Activated CD4-positive, alpha-beta T cell treated with anti-CD3 and anti-CD28 coated beads, Interleukin-2, amount 10 ng/mL, durations not matched to agents 7 days and 5 days (primary cell): Measurements from ENCODE around the gene TEX261. TPM values are rescaled to one million over a fixed set of nuclear protein-coding genes. Genes with fewer than 3 reads are reported as not detected.
"Not testable (repeated sequence)": the region's sequence is repeated elsewhere in the genome, so short reads cannot be mapped to it uniquely, and the experiment has no call there.

Experiments used
- CTCF ChIA-PET: fragments of 350-600 bp; sonication (Branson Sonifier 250); formaldehyde crosslinking; loops from one replicate; lab custom pipeline; 2021; ENCODE audit warnings: antibody characterized with exemption; lab: Charles Lee
- POLR2A ChIA-PET: fragments of 350-600 bp; sonication (Branson Sonifier 250); formaldehyde crosslinking; loops from one replicate; lab custom pipeline; 2021; ENCODE audit warnings: antibody characterized with exemption; lab: Charles Lee
- DNase-seq: peaks from one replicate; pipeline ENCODE4 v3.0.0-alpha.2; 2020
- H3K27ac Mint-ChIP-seq: one replicate; pipeline ENCODE4 v1.8.0; 2021; ENCODE audit warnings: mild to moderate bottlenecking, moderate library complexity, mixed read lengths
- H3K27me3 Mint-ChIP-seq: one replicate; pipeline ENCODE4 v1.8.0; 2021; ENCODE audit warnings: mixed read lengths
- H3K36me3 Mint-ChIP-seq: one replicate; pipeline ENCODE4 v1.8.0; 2021; ENCODE audit warnings: low read depth, mixed read lengths
- H3K4me1 Mint-ChIP-seq: one replicate; pipeline ENCODE4 v1.8.0; 2021; ENCODE audit warnings: mixed read lengths
- H3K4me3 Mint-ChIP-seq: one replicate; pipeline ENCODE4 v1.8.0; 2021; ENCODE audit warnings: mild to moderate bottlenecking, moderate library complexity, mixed read lengths
- H3K9me3 Mint-ChIP-seq: one replicate; pipeline ENCODE4 v1.8.0; 2021; ENCODE audit warnings: mixed read lengths
- total RNA-seq, 2 experiments: library from RNA; stranded (reverse); gene quantifications; one replicate each; pipeline ENCODE4 v1.2.3, GENCODE V29; 2021

The TEX261 gene
- total RNA-seq, 2 experiments from 2014 or later = 58.2 to 69.0 TPM

GRCh38 chr2:71005271-71006202 lies 10.9 kb upstream of the TEX261 start:
- H3K27me3 Mint-ChIP-seq = no peaks in the 10 kb centered on the region
- H3K9me3 Mint-ChIP-seq = no peaks in the 10 kb centered on the region
- no peaks in the 10 kb centered on the region for H3K36me3 Mint-ChIP-seq
- H3K4me1 Mint-ChIP-seq = peaks cover 11% of the 10 kb centered on the region
- no peak for DNase-seq
- H3K27ac Mint-ChIP-seq = no peak overlapping the region
- POLR2A ChIA-PET = no interaction called here
- CTCF ChIA-PET = interaction anchor here (0.5 to 1.2 kb wide), 2 partner anchors 39 to 1452 kb away, joined by 3 to 4 read pairs; no protein-coding TSS in a partner anchor
- H3K4me3 Mint-ChIP-seq = no peak overlapping the region

- Mint-ChIP-seq H3K36me3 (no peaks in the 10 kb centered on the region), H3K27ac (no peak overlapping the region), H3K4me3 (no peak overlapping the region), H3K4me1 (peaks cover 17% of the 10 kb centered on the region), H3K9me3 (no peaks in the 10 kb centered on the region), H3K27me3 (no peaks in the 10 kb centered on the region)
- DNase-seq = no peak
- POLR2A ChIA-PET = no interaction called here
- CTCF ChIA-PET = interaction anchor here (0.5 to 1.2 kb wide), 2 partner anchors 38 to 1451 kb away, joined by 3 to 4 read pairs; no protein-coding TSS in a partner anchor
Observed at GRCh38 chr2:71004857-71005256, 10.2 kb upstream of the TEX261 start.

DNA sequence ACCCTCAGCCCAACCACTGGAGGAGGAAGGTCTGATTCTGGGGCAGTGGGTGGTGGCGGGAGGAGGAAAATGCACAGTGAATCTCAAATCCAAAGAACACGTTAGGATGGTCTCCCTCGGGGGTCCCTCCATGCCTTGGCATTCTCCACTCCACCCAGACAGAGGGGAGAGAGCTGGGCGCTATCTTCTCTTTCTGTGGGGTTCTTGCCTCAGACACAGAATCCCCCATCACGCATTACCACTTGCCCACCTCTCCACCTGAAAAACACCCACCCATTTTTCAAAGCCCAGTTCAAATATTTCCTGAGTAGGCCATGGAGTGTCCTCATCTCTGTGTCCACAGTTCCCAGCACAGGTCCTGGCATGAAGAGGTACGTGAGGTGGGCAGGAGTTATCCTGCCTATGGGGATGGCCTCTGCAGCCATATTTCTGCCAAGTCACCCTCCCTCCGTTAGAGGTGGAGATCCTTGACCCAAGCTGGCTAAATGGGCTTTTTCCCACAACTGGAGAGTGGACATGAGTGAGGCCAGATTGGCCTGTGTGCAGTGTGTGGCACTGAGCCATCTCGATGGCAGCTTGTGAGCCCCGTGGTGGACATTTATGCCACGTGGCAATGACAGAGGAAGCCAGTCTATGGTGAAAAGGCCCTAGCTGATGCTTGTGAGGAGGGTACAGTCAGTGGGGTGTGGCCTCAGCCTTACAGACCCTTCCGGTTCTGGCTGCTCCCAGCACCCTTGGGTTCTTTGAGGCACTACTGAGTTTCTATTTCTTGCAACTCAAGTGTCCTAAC lies 9.5 kb upstream of the TEX261 start:
- ChIA-PET POLR2A (no interaction called here), CTCF (interaction anchor here (1.2 kb wide), 1 partner anchor 37 kb away, joined by 4 read pairs; no protein-coding TSS in a partner anchor)
- Mint-ChIP-seq H3K27me3 (no peaks in the 10 kb centered on the region), H3K36me3 (no peaks in the 10 kb centered on the region), H3K4me1 (peaks cover 23% of the 10 kb centered on the region), H3K27ac (no peak overlapping the region), H3K9me3 (no peaks in the 10 kb centered on the region), H3K4me3 (no peak overlapping the region)
- no peak for DNase-seq

DNA sequence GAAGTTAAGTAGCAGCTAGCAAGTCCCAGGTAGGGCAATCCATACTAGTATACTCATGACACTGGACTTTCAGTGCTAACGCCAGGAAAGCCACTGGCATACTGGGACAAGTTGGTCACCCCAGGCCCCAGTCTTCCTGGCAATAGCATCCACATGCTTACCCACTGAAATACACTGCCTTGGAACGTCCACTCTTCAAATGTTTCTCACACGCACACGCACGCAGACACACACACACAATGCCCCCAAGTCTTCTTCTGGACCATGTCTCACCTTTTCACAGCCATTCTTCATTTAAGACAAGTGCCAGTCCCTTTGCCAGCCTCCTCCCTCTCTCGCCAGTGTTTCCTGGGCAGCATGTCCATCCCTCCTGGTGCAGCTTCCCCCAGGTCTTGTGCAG lies 8.7 kb upstream of the TEX261 start:
- Mint-ChIP-seq H3K27ac (no peak overlapping the region), H3K36me3 (no peaks in the 10 kb centered on the region), H3K4me3 (no peak overlapping the region), H3K4me1 (peaks cover 30% of the 10 kb centered on the region), H3K9me3 (no peaks in the 10 kb centered on the region), H3K27me3 (no peaks in the 10 kb centered on the region)
- DNase-seq = no peak
- ChIA-PET CTCF (interaction anchor here (1.8 kb wide), 1 partner anchor 38 kb away, joined by 4 read pairs; no protein-coding TSS in a partner anchor), POLR2A (no interaction called here)

- Mint-ChIP-seq H3K27ac (no peak overlapping the region), H3K36me3 (no peaks in the 10 kb centered on the region), H3K27me3 (no peaks in the 10 kb centered on the region), H3K9me3 (no peaks in the 10 kb centered on the region), H3K4me3 (no peak overlapping the region), H3K4me1 (peaks cover 30% of the 10 kb centered on the region)
- no peak for DNase-seq
- ChIA-PET POLR2A (interaction anchor here (1.8 kb wide), 1 partner anchor 17 kb away, joined by 5 read pairs; no protein-coding TSS in a partner anchor), CTCF (interaction anchor here (0.7 to 2.2 kb wide), 11 partner anchors 9 to 242 kb away, joined by 3 to 16 read pairs (median 3); no protein-coding TSS in a partner anchor)
Observed at GRCh38 chr2:71001981-71002570, 7.4 kb upstream of the TEX261 start.

DNA sequence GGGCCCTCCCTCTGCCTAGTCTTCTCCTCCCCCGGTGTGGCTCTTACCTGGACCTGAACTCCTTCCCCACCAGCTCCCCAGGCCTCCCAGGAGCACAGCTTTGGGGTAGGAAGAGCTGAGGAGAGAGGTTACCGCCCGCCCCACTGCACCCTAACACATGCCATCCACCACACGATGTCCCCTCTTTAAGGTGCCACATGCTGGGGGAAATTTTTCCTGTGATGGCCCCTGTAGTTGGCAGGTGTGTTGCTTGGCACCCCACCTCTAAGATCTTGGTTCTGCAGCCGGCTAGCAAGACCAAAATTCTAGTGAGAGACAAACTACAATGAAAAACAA lies 6.9 kb upstream of the TEX261 start:
- H3K27ac Mint-ChIP-seq = peak overlapping the region; percentile 13
- ChIA-PET CTCF (interaction anchor here (0.6 to 2.2 kb wide), 17 partner anchors 9 to 554 kb away, joined by 3 to 16 read pairs (median 3); partner anchors contain the start of gene PAIP2B), POLR2A (interaction anchor here (1.8 kb wide), 1 partner anchor 17 kb away, joined by 5 read pairs; no protein-coding TSS in a partner anchor)
- H3K27me3 Mint-ChIP-seq = no peaks in the 10 kb centered on the region
- no peaks in the 10 kb centered on the region for H3K9me3 Mint-ChIP-seq
- no peak for DNase-seq
- H3K4me3 Mint-ChIP-seq = no peak overlapping the region
- H3K4me1 Mint-ChIP-seq = peaks cover 30% of the 10 kb centered on the region
- H3K36me3 Mint-ChIP-seq = no peaks in the 10 kb centered on the region

DNA sequence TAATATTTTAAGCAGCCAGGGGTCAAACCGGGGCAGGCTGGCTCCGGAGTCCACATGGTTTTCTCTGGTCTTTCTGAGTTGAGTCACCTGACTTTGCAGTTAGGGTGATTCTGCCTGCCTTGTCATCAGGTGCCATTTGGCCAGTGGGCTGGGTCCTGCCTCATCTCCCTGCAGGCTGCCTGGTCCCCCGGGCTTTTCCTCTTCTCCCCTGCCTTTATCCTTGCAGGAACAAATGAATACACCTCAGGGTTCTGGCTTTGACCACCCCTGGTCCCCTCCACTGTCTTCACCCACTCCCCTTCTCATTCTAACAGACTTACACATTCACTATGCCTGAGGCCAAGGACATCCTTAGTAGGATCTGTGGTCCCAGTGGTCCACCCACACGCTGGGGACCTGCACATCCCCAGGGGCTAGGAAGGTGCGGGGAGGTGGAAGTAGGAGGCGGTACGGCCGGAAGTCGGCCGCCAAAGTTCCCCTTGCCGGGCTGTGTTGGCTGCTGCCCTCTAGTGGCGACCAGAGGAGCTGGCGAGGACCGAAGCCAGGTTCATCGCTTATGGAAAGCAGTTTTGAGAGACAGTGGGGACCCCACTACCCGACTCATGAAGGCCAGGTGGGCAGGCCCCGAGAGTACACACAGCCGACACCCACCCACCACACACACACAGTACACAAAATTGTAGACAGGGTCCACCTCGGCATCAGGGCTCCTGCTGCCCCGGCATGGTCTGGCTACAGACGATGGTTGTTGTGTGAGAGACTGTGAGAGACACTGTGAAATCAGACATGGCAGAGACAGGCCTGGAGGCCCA lies 6.3 kb upstream of the TEX261 start:
- Mint-ChIP-seq H3K9me3 (no peaks in the 10 kb centered on the region), H3K4me3 (peak overlapping the region; percentile 48), H3K27me3 (no peaks in the 10 kb centered on the region), H3K27ac (peak overlapping the region; percentile 78), H3K4me1 (peaks cover 31% of the 10 kb centered on the region), H3K36me3 (no peaks in the 10 kb centered on the region)
- peak; percentile 84 for DNase-seq
- ChIA-PET POLR2A (interaction anchor here (1.8 kb wide), 1 partner anchor 16 kb away, joined by 5 read pairs; no protein-coding TSS in a partner anchor), CTCF (interaction anchor here (0.6 to 2.2 kb wide), 16 partner anchors 8 to 555 kb away, joined by 3 to 16 read pairs (median 4); partner anchors contain the start of gene PAIP2B)

DNA sequence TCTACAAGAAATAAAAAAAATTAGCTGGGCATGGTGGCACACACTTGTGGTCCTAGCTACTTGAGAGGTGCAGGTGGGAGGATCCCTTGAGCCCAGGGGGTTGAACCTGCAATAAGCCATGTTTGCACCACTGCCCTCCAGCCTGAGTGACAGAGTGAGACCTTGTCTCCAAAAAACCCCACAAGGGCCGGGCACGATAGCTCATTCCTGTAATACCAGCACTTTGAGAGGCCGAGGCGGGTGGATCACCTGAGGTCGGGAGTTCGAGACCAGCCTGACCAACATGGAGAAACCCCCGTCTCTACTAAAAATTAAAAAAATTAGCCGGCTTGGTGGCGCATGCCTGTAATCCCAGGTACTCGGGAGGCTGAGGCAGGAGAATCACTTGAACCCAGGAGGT lies 5.3 kb upstream of the TEX261 start:
- H3K4me1 Mint-ChIP-seq = peaks cover 38% of the 10 kb centered on the region
- H3K36me3 Mint-ChIP-seq, H3K4me3 Mint-ChIP-seq, POLR2A ChIA-PET, H3K9me3 Mint-ChIP-seq, DNase-seq, H3K27me3 Mint-ChIP-seq: not testable (repeated sequence)
- CTCF ChIA-PET = interaction anchor here (0.5 to 2.1 kb wide), 2 partner anchors 15 to 35 kb away, joined by 3 to 11 read pairs; no protein-coding TSS in a partner anchor
- H3K27ac Mint-ChIP-seq = peak overlapping the region; percentile 41

DNA sequence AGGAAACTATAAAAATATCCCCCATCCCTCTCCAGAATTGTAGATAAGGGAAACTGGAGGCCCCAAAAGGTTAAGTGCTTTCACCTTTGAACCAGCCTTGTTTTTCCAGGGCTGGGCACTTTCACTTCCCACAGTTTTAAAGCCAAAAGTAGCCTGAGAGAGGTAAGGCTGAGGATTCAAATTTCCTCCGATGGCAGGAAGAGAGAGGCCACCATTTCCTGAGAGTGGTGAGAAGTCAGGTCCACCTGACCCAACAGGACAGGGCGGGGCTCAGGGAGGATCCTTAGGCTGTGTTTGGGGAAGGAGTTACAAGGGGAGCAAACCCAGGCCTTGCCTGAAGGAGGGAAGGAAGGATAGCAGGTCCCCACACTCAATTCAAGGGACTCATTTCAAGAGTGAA lies 4.7 kb upstream of the TEX261 start:
- H3K4me1 Mint-ChIP-seq = peaks cover 38% of the 10 kb centered on the region
- no peak for DNase-seq
- no peaks in the 10 kb centered on the region for H3K27me3 Mint-ChIP-seq
- H3K9me3 Mint-ChIP-seq = no peaks in the 10 kb centered on the region
- H3K36me3 Mint-ChIP-seq = no peaks in the 10 kb centered on the region
- ChIA-PET POLR2A (no interaction called here), CTCF (interaction anchor here (0.8 to 2.6 kb wide), 3 partner anchors 9 to 34 kb away, joined by 3 to 11 read pairs (median 7); no protein-coding TSS in a partner anchor)
- no peak overlapping the region for H3K4me3 Mint-ChIP-seq
- peak overlapping the region; percentile 78 for H3K27ac Mint-ChIP-seq

DNA sequence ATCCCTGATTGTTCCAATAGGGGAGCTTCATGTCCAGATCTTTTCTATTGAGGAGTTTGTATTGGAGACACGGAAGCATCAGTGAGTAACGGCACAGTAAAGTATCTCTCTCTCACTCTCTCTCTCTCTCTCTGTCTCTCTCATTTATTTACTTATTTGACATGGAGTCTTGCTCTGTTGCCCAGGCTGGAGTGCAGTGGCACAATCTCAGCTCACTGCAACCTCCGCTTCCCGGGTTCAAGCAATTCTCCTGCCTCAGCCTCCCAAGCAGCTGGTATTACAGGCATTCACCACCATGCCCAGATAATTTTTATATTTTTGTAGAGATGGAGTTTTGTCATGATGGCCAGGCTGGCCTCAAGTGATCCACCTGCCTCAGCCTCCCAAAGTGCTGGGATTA lies 4.2 kb upstream of the TEX261 start:
- H3K36me3 Mint-ChIP-seq, DNase-seq, H3K4me3 Mint-ChIP-seq, H3K27me3 Mint-ChIP-seq, POLR2A ChIA-PET, H3K9me3 Mint-ChIP-seq: not testable (repeated sequence)
- CTCF ChIA-PET = interaction anchor here (0.8 to 2.6 kb wide), 2 partner anchors 9 to 14 kb away, joined by 3 to 7 read pairs; no protein-coding TSS in a partner anchor
- peak overlapping the region; percentile 60 for H3K27ac Mint-ChIP-seq
- H3K4me1 Mint-ChIP-seq = peaks cover 39% of the 10 kb centered on the region

GRCh38 chr2:70995426-70995729 lies 705 bp upstream of the TEX261 start:
- peaks cover 15% of the 10 kb centered on the region for H3K36me3 Mint-ChIP-seq
- H3K4me3 Mint-ChIP-seq = peak overlapping the region; percentile 82
- peak; percentile 72 for DNase-seq
- peaks cover 46% of the 10 kb centered on the region for H3K4me1 Mint-ChIP-seq
- ChIA-PET POLR2A (no interaction called here), CTCF (interaction anchor here (1.5 kb wide), 1 partner anchor 12 kb away, joined by 6 read pairs; no protein-coding TSS in a partner anchor)
- H3K27me3 Mint-ChIP-seq = no peaks in the 10 kb centered on the region
- H3K27ac Mint-ChIP-seq = peak overlapping the region; percentile 91
- H3K9me3 Mint-ChIP-seq = no peaks in the 10 kb centered on the region
